ENCODE results near the gene SH3D21.

SH3D21 gene

GRCh38 chr1:36358514-36359084 is 52.4 kb downstream of the SH3D21 start:
- no peak for DNase-seq (ENCODE audit: low read depth)

DNA sequence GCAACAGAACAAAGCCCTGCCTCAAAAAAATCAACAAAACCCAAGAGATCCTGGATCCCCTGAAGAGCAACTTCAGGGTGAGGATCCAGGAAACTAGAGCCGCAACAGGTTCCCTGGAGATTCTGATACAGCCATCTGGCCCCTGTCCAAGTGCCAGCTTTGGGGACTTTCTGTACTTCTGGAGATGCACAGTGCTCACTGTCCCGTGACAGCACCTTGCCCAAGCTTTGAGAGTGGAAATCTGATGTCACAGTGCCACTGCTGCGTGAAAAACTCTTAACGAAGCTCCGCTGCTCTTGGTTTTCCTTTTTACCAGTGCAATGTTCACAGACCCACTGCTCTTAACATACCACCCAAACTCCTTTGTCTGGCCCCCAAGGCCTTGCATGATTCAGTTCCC is 53.2 kb downstream of the SH3D21 start:
- no peak for DNase-seq (ENCODE audit: low read depth)

- peak; percentile 52 for DNase-seq (ENCODE audit: low read depth)
Measured at GRCh38 chr1:36359911-36360550, 53.9 kb downstream of the SH3D21 start.

GRCh38 chr1:36365381-36365780 is 59.2 kb downstream of the SH3D21 start:
- DNase-seq (ENCODE audit: low read depth), result no peak

GRCh38 chr1:36366091-36366661 is 60.0 kb downstream of the SH3D21 start:
- peak; percentile 57 for DNase-seq (ENCODE audit: low read depth)

DNA sequence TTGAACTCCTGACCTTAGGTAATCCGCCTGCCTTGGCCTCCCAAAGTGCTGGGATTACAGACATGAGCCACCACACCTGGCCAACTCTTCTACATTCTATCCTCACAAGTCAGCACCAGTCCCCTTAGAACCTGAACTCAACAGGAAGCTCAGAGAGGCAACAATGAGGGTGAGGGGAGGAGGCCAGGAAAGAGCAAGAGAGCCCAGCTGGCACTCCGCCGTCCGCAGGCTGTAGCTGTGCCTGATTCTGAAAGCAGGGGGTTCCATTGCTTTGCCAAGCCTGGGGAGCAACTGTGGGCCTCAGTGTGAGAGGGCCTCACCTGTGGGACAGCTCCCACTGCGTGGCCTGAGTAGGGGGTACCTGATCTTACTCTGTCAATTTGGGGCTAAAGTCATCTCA is 60.9 kb downstream of the SH3D21 start:
- DNase-seq (ENCODE audit: low read depth), result no peak

DNA sequence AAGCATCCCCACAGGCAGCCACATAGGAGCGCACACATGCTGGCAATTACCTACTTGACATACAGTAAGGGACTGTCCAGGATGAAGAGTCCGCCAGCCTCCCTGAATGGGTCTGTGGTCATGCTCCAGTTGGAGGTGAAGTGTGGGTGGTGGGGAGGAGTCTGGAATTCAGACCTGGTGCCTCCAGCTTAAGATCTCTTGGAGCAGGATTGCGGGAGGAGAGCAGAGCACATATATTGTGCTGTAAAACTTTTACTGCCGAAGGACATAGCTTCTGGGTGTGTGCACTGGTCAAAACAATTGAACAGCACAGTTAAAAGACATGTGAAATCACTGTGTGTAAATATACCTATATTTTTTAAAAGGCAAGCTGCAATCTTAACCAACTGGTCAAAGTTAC is 61.6 kb downstream of the SH3D21 start:
- DNase-seq (ENCODE audit: low read depth), result no peak

DNA sequence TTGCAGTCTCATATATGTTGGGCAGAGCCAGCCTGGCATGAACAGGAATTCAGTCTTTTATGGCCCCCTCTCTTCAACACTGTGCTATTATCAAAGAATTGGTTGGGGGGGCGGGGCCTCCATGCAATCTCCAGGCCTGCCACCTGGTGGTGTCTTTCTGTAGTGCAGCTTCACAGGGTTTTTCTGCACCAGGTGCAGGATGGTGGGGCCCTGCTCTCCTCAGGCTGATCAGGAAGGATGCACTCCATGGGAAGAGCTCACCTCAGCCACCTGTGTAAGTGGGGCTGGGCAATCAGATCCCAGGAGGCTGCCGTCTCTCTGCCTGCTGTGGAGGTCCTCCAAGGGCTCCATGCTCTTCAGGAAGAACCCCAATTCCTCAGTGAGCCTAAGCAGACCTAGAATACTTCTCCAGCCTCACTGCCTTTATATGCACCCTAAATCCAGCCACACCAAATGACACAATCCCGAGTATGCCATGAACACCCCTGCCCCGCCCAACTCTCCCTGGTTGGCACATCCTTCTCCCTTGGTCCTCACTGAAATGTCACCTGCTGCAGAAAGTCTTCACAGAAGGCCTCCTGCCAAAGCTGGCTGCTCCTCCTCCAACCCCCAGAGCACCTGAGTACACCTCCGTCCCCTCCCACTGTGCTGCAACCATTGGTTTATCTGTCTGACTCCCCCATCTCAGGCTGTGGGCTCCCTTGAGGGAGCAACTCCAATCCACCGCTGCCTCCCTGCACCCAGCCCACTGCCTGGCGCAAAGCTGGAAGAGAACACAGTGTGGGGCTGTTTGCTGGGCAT is 63.1 kb downstream of the SH3D21 start:
- peak; percentile 83 for DNase-seq (ENCODE audit: low read depth)
